Astrocyte (in vitro differentiated cells and primary cell): ENCODE data around the gene KCNH8.

Source experiments
- CTCF ChIP-seq: IDR thresholded peaks from 2 replicates; pipeline ENCODE4 v1.5.1; 2011; ENCODE audit warnings: low read depth, mild to moderate bottlenecking, inconsistent platforms, low read length, moderate library complexity; ENCODE audit not compliant: insufficient read depth
- EZH2 ChIP-seq: IDR thresholded peaks from 2 replicates; pipeline ENCODE4 v1.6.1; 2012; ENCODE audit warnings: mild to moderate bottlenecking, low read length, inconsistent platforms; ENCODE audit not compliant: insufficient read depth

GRCh38 chr3:19215427-19215826 lies 67.1 kb downstream of the KCNH8 start:
- TF ChIP-seq CTCF, result no peak
- no peak for TF ChIP-seq EZH2
